HepG2 (cell line): Measurements from ENCODE around the gene IGFBP5. TPM values are rescaled to one million over a fixed set of nuclear protein-coding genes. Genes with fewer than 3 reads are reported as not detected.

Source experiments
- ATAC-seq: fragments of 200-7000 bp; cut with Tn5 transposase; 3 replicates; pipeline ENCODE4 v1.9.1; 2020; ENCODE audit warnings: mild to moderate bottlenecking, moderate library complexity
- BruUV-seq: library from RNA; stranded (reverse); fragments of 400-500 nt; replicated peaks from 2 replicates; lab custom pipeline; 2021; lab: Mats Ljungman, UMichigan
- CTCF ChIA-PET: fragments of 300-600 bp; formaldehyde crosslinking; extraction: SDS; loops from one replicate; lab custom pipeline; 2021; ENCODE audit warnings: low total read pairs, inconsistent platforms, low intra/inter-chr PET ratio; lab: Yijun Ruan, JAX
- POLR2A ChIA-PET: fragments of 350-600 bp; sonication (Branson Sonifier 250); formaldehyde crosslinking; loops from one replicate; lab custom pipeline; 2020; ENCODE audit warnings: antibody characterized with exemption, inconsistent platforms; lab: Yijun Ruan, JAX
- DNase-seq: peaks from one replicate; pipeline ENCODE4 v3.0.0-alpha.2; 2015; ENCODE audit warnings: low spot score
- FAIRE-seq: peaks from 3 replicates; lab custom pipeline; 2011; peaks lifted over from hg19 to GRCh38; lab: Jason Lieb, UNC
- H2AFZ ChIP-seq: one replicate; pipeline ENCODE4 v1.6.1; 2011; ENCODE audit warnings: low read length, inconsistent platforms
- H3K27ac ChIP-seq: fragments of 300-600 bp; 3 replicates; pipeline ENCODE4 v1.8.0; 2011; ENCODE audit warnings: mixed run types, mild to moderate bottlenecking, mixed read lengths, low read length, inconsistent platforms; ENCODE audit not compliant: insufficient read depth; ENCODE audit errors: extremely low read length
- H3K27me3 ChIP-seq, 2 experiments: fragments of 200-600 bp in 1 of 2; 2 replicates in 1 of 2; 3 replicates in 1 of 2; pipeline versions ENCODE4 v1.6.0 to v1.8.0; 2011; ENCODE audit warnings: low read length in 2 of 2, mild to moderate bottlenecking in 2 of 2, moderate library complexity in 2 of 2, inconsistent platforms in 1 of 2; ENCODE audit not compliant: insufficient read depth in 2 of 2, control insufficient read depth in 1 of 2
- H3K36me3 ChIP-seq, 2 experiments: fragments of 200-600 bp in 1 of 2; replicated peaks in 1 of 2; 2 replicates in 1 of 2; 3 replicates in 1 of 2; pipeline versions ENCODE4 v1.5.1 to v1.8.0; 2011; ENCODE audit warnings: low read length in 2 of 2, inconsistent platforms in 1 of 2; ENCODE audit not compliant: insufficient read depth in 2 of 2, control insufficient read depth in 1 of 2
- H3K4me1 ChIP-seq: 2 replicates; pipeline ENCODE4 v1.5.1; 2012; ENCODE audit warnings: low read length, inconsistent platforms; ENCODE audit not compliant: insufficient read depth
- H3K4me2 ChIP-seq: 2 replicates; pipeline ENCODE4 v1.6.0; 2011; ENCODE audit warnings: low read depth, low read length, inconsistent platforms
- H3K4me3 ChIP-seq, 3 experiments: fragments of 200-600 bp in 1 of 3; sonication (generic), shearing (Covaris generic) in 1 of 3; replicated peaks in 1 of 3; 2 replicates each; pipeline ENCODE4 v1.5.1; 2011 to 2016; ENCODE audit warnings: low read length in 3 of 3, inconsistent platforms in 2 of 3, low read depth in 2 of 3, mild to moderate bottlenecking in 2 of 3, control low read depth in 1 of 3, mixed read lengths in 1 of 3; ENCODE audit not compliant: insufficient read depth in 1 of 3
- H3K79me2 ChIP-seq: one replicate; pipeline ENCODE4 v1.6.1; 2011; ENCODE audit warnings: low read length, inconsistent platforms; ENCODE audit not compliant: insufficient read depth
- H3K9ac ChIP-seq: 2 replicates; pipeline ENCODE4 v1.6.0; 2011; ENCODE audit warnings: mild to moderate bottlenecking, low read depth, low read length, inconsistent platforms; ENCODE audit not compliant: insufficient read depth
- H3K9me3 ChIP-seq: 2 replicates; pipeline ENCODE4 v1.5.1; 2012; ENCODE audit warnings: mild to moderate bottlenecking, low read length
- H4K20me1 ChIP-seq: 2 replicates; pipeline ENCODE4 v1.6.0; 2011; ENCODE audit warnings: inconsistent platforms, mild to moderate bottlenecking, low read length, moderate library complexity; ENCODE audit not compliant: insufficient read depth
- CEBPB ChIP-seq: IDR thresholded peaks from 2 replicates; pipeline ENCODE4 v1.6.1; 2011; ENCODE audit warnings: low read depth, low read length, improper control_type of control experiment, borderline replicate concordance
- FOXK1 ChIP-seq: sonication (generic); formaldehyde crosslinking; IDR thresholded peaks from 2 replicates; pipeline ENCODE4 v1.4.0; 2020; ENCODE audit warnings: low read depth, missing genetic modification reagents, borderline replicate concordance
- HNRNPLL ChIP-seq: fragments of 200-400 bp; formaldehyde crosslinking; IDR thresholded peaks from 2 replicates; pipeline ENCODE4 v1.6.1; 2017; ENCODE audit warnings: mild to moderate bottlenecking, low read depth, low read length; ENCODE audit not compliant: poor library complexity, severe bottlenecking
- MIER3 ChIP-seq: IDR thresholded peaks from 2 replicates; pipeline ENCODE4 v1.6.1; 2016; ENCODE audit warnings: missing compliant biosample characterization, borderline replicate concordance
- PHB2 ChIP-seq: fragments of 450-650 bp; IDR thresholded peaks from 2 replicates; pipeline ENCODE4 v1.6.1; 2018; ENCODE audit not compliant: partially characterized antibody
- PHF21A ChIP-seq: sonication (generic); formaldehyde crosslinking; IDR thresholded peaks from 2 replicates; pipeline ENCODE4 v1.5.0; 2020; ENCODE audit warnings: mild to moderate bottlenecking, missing genetic modification reagents
- REPIN1 ChIP-seq: sonication (generic); formaldehyde crosslinking; IDR thresholded peaks from 2 replicates; pipeline ENCODE4 v1.8.0; 2022; ENCODE audit warnings: missing genetic modification reagents, low read depth, mild to moderate bottlenecking, borderline replicate concordance
- RFXANK ChIP-seq: IDR thresholded peaks from 2 replicates; pipeline ENCODE4 v1.6.1; 2016
- ZNF136 ChIP-seq: sonication (generic); formaldehyde crosslinking; IDR thresholded peaks from 2 replicates; pipeline ENCODE4 v1.8.1; 2022; ENCODE audit warnings: low read depth, mild to moderate bottlenecking, moderate library complexity, missing genetic modification reagents
- ZSCAN25 ChIP-seq: sonication (generic); formaldehyde crosslinking; IDR thresholded peaks from 2 replicates; pipeline ENCODE4 v1.8.0; 2022; ENCODE audit warnings: mild to moderate bottlenecking, missing genetic modification reagents
- WGBS: methylation state at CpG from one replicate; pipeline ENCODE4 v1.1.6; 2017; ENCODE audit warnings: low lambda C conversion rate; 5-methylcytosine and 5-hydroxymethylcytosine counted together
- in situ Hi-C: cut with HindIII; loops from 2 replicates; pipeline ENCODE4 v1.10.0; 2017; ENCODE audit warnings: low pct_unique_long_range_greater_than_20kb; ENCODE audit not compliant: extremely low pct_ligation_motif_present
- intact Hi-C: fragments of 100-400 bp; cut with micrococcal nuclease; formaldehyde crosslinking; loops from one replicate; pipeline ENCODE4 v1.10.0; 2022; ENCODE audit not compliant: unreplicated experiment
- polyA plus RNA-seq, 8 experiments: library from polyadenylated mRNA; depleted of rRNA in 3 of 8; stranded (reverse) in 7 of 8; unstranded in 1 of 8; fragments of >200 nt; fragmentation: Illumina TruSeq in 4 of 8; extraction: Trizol in 4 of 8; gene quantifications; 2 replicates each; pipeline versions ENCODE4 v1.2.1 to v1.2.3, GENCODE V29; 2011 to 2016; ENCODE audit warnings: low read depth in 4 of 8, missing spikeins in 1 of 8, mixed read lengths in 1 of 8; ENCODE audit not compliant: insufficient read depth in 1 of 8
- total RNA-seq, 5 experiments: library from RNA; depleted of rRNA; stranded (reverse); fragments of >200 nt; fragmentation: Illumina TruSeq; extraction: Trizol; gene quantifications; 2 replicates each; pipeline ENCODE4 v1.2.3, GENCODE V29; 2016; ENCODE audit warnings: low read depth in 1 of 5
- TF ChIP-seq, protein P1 (sequence below): IDR thresholded peaks from 2 replicates; pipeline ENCODE4 v1.6.1; 2018; ENCODE audit warnings: missing genetic modification reagents
- TF ChIP-seq, protein P2 (sequence below): sonication (generic); formaldehyde crosslinking; conservative IDR thresholded peaks from 2 replicates; pipeline ENCODE4 v1.8.1; 2023; ENCODE audit warnings: missing genetic modification reagents
- TF ChIP-seq, protein P3 (sequence below): sonication (generic); formaldehyde crosslinking; IDR thresholded peaks from 2 replicates; pipeline ENCODE4 v1.5.0; 2020; ENCODE audit warnings: mild to moderate bottlenecking, missing genetic modification reagents, moderate library complexity

Gene IGFBP5
- total and polyA plus RNA-seq, 2 of the 13 experiments (the other 11 are each of a cell fraction or from before 2014, with no cell fraction given): 0.15 TPM; not detected in 1

DNA sequence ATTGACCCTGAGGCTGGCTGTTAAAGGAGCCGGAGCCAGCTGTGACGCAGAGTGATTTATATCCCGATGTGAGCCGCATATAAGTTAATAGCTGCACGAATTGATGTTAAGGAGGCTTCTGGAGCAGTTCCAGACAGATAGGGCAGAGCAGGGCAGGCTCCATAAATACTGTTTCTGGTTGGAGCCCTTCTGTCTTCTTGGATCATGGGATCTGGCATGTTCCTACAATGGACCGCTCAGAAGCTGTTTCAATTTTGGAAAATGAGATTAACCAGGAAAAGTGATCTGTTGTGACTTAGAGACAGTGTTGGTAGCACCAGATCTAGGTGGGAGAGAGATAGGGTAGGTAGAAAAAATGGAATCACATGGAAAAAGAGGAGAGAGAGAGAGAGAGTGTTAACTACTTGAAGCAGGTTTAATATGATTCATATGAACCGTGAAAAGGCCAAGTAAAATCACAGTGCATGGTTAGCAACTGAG lies 4.8 kb upstream of the IGFBP5 start:
- CTCF ChIA-PET: interaction anchor here (2.8 kb wide), 1 partner anchor 442 kb away, joined by 22 read pairs; no protein-coding TSS in a partner anchor
- in situ Hi-C loops: no loop called here
- H3K4me2 ChIP-seq: no peak overlapping the region
- no TSS peak for BruUV-seq
- no peak overlapping the region for H3K4me3 ChIP-seq
- no peak overlapping the region for H3K27ac ChIP-seq
- no peaks in the 10 kb centered on the region for H3K36me3 ChIP-seq
- no peak overlapping the region for H2AFZ ChIP-seq
- no peaks in the 10 kb centered on the region for H3K79me2 ChIP-seq
- H3K4me1 ChIP-seq: no peaks in the 10 kb centered on the region
- H3K27me3 ChIP-seq: peaks cover 0 to 48% of the 10 kb centered on the region in 2 experiments; a peak in 4 of 5 replicates
- intact Hi-C loops: no loop called here
- no peak overlapping the region for H3K9ac ChIP-seq
- 42% methylated on average over 7 of the region's 7 CpGs for WGBS
- no peak for ATAC-seq
- FAIRE-seq: no peak
- DNase-seq: no peak
- POLR2A ChIA-PET: no interaction called here
- no peaks in the 10 kb centered on the region for H3K9me3 ChIP-seq
- TF ChIP-seq HNRNPLL: no peak
- TF ChIP-seq ZNF136: no peak
- TF ChIP-seq ZSCAN25 (CRISPR knock-in tag): no peak
- no peak for TF ChIP-seq MIER3 (CRISPR knock-in tag)
- TF ChIP-seq, protein P1, sequence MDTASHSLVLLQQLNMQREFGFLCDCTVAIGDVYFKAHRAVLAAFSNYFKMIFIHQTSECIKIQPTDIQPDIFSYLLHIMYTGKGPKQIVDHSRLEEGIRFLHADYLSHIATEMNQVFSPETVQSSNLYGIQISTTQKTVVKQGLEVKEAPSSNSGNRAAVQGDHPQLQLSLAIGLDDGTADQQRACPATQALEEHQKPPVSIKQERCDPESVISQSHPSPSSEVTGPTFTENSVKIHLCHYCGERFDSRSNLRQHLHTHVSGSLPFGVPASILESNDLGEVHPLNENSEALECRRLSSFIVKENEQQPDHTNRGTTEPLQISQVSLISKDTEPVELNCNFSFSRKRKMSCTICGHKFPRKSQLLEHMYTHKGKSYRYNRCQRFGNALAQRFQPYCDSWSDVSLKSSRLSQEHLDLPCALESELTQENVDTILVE (CRISPR knock-in tag): no peak
- no peaks in the 10 kb centered on the region for H4K20me1 ChIP-seq

DNA sequence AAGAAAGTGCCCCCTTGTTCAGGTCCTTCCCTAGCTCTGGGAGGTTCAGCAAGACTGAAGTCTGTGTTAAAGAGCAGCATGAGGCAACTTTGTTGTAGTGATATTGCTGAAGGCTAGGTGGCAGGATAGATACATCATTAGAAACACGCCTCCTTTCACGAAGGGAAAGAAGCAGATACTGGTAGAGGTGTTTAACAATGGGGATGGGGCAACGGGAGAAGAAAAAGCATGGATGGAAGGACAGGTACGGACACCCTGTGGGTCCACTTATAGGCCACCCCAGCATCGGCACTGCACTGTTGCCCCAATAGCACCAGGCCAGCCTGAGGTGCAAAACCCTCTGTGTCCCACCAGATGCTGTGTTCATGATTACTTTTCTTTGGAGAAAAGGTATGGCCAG lies 3.5 kb upstream of the IGFBP5 start:
- intact Hi-C loops: loop anchor here (1.0 to 10.0 kb wide), 6 partner anchors 78 to 1013 kb away; no protein-coding TSS in a partner anchor
- Histone ChIP-seq H3K4me3 (no peak overlapping the region), H4K20me1 (no peaks in the 10 kb centered on the region), H3K4me2 (no peak overlapping the region), H3K27me3 (peaks cover 5 to 60% of the 10 kb centered on the region in 2 experiments; a peak in 4 of 5 replicates), H2AFZ (no peak overlapping the region), H3K79me2 (no peaks in the 10 kb centered on the region), H3K9me3 (no peaks in the 10 kb centered on the region), H3K4me1 (no peaks in the 10 kb centered on the region), H3K36me3 (no peaks in the 10 kb centered on the region), H3K27ac (no peak overlapping the region), H3K9ac (no peak overlapping the region)
- CTCF ChIA-PET: interaction anchor here (1.1 to 2.8 kb wide), 3 partner anchors 444 to 811 kb away, joined by 3 to 22 read pairs (median 19); no protein-coding TSS in a partner anchor
- POLR2A ChIA-PET: no interaction called here
- BruUV-seq: no TSS peak
- peak; percentile 61 for DNase-seq
- in situ Hi-C loops: loop anchor here (5.0 kb wide), 1 partner anchor 813 kb away; no protein-coding TSS in a partner anchor
- peak; percentile 86 for ATAC-seq
- FAIRE-seq: peak; percentile 95
- 5% methylated on average over 5 of the region's 5 CpGs for WGBS
- TF ChIP-seq RFXANK (no peak), FOXK1 (CRISPR knock-in tag) (peak; percentile 23; the same call in 1 of the 2 replicates), CEBPB (peak; percentile 61), PHB2 (no peak), PHF21A (CRISPR knock-in tag) (no peak), REPIN1 (peak; percentile 26; the same call in 1 of the 2 replicates)
- TF ChIP-seq, protein P2, sequence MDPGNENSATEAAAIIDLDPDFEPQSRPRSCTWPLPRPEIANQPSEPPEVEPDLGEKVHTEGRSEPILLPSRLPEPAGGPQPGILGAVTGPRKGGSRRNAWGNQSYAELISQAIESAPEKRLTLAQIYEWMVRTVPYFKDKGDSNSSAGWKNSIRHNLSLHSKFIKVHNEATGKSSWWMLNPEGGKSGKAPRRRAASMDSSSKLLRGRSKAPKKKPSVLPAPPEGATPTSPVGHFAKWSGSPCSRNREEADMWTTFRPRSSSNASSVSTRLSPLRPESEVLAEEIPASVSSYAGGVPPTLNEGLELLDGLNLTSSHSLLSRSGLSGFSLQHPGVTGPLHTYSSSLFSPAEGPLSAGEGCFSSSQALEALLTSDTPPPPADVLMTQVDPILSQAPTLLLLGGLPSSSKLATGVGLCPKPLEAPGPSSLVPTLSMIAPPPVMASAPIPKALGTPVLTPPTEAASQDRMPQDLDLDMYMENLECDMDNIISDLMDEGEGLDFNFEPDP: no peak
- TF ChIP-seq, protein P3, sequence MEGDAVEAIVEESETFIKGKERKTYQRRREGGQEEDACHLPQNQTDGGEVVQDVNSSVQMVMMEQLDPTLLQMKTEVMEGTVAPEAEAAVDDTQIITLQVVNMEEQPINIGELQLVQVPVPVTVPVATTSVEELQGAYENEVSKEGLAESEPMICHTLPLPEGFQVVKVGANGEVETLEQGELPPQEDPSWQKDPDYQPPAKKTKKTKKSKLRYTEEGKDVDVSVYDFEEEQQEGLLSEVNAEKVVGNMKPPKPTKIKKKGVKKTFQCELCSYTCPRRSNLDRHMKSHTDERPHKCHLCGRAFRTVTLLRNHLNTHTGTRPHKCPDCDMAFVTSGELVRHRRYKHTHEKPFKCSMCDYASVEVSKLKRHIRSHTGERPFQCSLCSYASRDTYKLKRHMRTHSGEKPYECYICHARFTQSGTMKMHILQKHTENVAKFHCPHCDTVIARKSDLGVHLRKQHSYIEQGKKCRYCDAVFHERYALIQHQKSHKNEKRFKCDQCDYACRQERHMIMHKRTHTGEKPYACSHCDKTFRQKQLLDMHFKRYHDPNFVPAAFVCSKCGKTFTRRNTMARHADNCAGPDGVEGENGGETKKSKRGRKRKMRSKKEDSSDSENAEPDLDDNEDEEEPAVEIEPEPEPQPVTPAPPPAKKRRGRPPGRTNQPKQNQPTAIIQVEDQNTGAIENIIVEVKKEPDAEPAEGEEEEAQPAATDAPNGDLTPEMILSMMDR (CRISPR knock-in tag): peak; percentile 92
